NCI-H2107 treated with DMSO at 0.1 percent for 48 hours (cell line): ENCODE data around the gene ADGRB2.

Source experiments
- DNase-seq: peaks from one replicate; lab custom pipeline; 2025; ENCODE audit not compliant: unreplicated experiment; lab: John Stamatoyannopoulos, UW

The ADGRB2 gene

GRCh38 chr1:31782421-31783410, 18.6 kb upstream of the ADGRB2 start:
- no peak for DNase-seq

- DNase-seq: no peak
Measured at GRCh38 chr1:31781756-31782371, 17.7 kb upstream of the ADGRB2 start.

GRCh38 chr1:31781138-31781755, 17.1 kb upstream of the ADGRB2 start:
- no peak for DNase-seq

GRCh38 chr1:31780632-31781031, 16.5 kb upstream of the ADGRB2 start:
- DNase-seq: no peak

- no peak for DNase-seq
Measured at GRCh38 chr1:31779687-31780086, 15.5 kb upstream of the ADGRB2 start.

- no peak for DNase-seq
Measured at GRCh38 chr1:31778763-31779488, 14.8 kb upstream of the ADGRB2 start.

GRCh38 chr1:31776516-31776915, 12.4 kb upstream of the ADGRB2 start:
- no peak for DNase-seq

- no peak for DNase-seq
Measured at GRCh38 chr1:31776032-31776431, 11.9 kb upstream of the ADGRB2 start.

- no peak for DNase-seq
Measured at GRCh38 chr1:31775210-31775999, 11.3 kb upstream of the ADGRB2 start.

GRCh38 chr1:31774495-31774894, 10.4 kb upstream of the ADGRB2 start:
- no peak for DNase-seq

GRCh38 chr1:31773861-31774260, 9.7 kb upstream of the ADGRB2 start:
- DNase-seq: no peak

- DNase-seq: no peak
Measured at GRCh38 chr1:31772669-31773248, 8.6 kb upstream of the ADGRB2 start.

- no peak for DNase-seq
Measured at GRCh38 chr1:31771891-31772668, 7.9 kb upstream of the ADGRB2 start.

- DNase-seq: no peak
Measured at GRCh38 chr1:31769720-31770390, 5.7 kb upstream of the ADGRB2 start.

- no peak for DNase-seq
Measured at GRCh38 chr1:31768939-31769704, 5.0 kb upstream of the ADGRB2 start.

GRCh38 chr1:31768407-31768907, 4.3 kb upstream of the ADGRB2 start:
- DNase-seq: no peak

- no peak for DNase-seq
Measured at GRCh38 chr1:31767225-31767624, 3.1 kb upstream of the ADGRB2 start.

- no peak for DNase-seq
Measured at GRCh38 chr1:31765516-31765915, 1.4 kb upstream of the ADGRB2 start.
